Measurements from ENCODE around the gene SUCNR1. TPM values are rescaled to one million over a fixed set of nuclear protein-coding genes. Genes with fewer than 3 reads are reported as not detected.

The SUCNR1 gene
- total and polyA plus RNA-seq, 12 donors: 0.08 to 4.9 (median 1.6) TPM

DNA sequence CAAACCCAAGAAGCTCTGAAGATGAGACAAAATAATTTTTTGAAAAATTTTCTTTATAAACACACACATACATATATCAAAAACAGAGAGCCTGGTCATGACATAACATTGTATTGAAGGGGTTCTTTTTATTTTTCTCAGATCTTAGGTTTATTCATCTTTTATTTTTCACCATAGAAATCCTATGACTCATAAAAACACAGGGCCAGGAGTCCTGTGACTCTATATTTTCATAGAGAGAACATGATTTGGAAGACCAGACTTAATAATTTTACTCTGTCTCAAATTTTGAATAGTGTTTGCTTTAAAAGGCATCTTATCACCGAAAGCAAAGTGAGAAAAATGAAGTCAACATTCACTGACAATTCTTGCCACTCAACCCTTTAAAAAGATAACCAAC, 57.7 kb downstream of the SUCNR1 start:
- H3K4me3 ChIP-seq: no peak overlapping the region
- WGBS, 4 donors: 85 to 94% (median 88%) methylated on average over 1 of the region's 1 CpG
- intact Hi-C loops (cut with DNase I): no loop called here

DNA sequence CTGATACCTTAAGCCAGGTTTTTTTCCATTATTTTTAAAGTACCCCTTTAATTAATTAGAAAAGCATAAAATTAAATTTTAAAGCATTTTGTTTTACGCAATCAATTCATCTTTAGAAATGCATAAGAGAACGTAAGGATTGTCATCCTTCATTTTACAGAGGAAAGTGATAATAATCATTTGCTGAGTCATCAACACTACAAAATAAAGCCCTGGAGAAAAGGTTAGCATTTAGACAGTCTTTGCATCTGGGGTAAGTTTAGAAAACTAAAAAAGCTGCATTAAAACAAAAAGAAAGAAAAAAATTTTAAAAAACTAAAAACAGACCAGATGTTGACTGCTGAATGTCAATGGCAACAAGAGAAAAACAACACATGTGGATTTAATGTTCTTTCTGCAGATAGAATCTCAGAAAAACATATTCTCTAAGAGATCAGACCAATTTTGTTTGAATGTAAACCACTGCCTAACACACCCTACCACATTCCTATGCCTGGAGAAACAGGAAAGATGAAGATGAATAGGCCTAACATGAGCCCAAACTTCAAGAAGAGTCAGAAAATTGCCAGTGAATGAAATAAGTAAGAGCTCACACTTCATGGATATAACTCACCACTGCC, 59.9 kb downstream of the SUCNR1 start:
- H3K27ac ChIP-seq: no peak overlapping the region
- intact Hi-C loops (cut with DNase I): no loop called here
- H3K27me3 ChIP-seq: no peaks in the 10 kb centered on the region
- H3K36me3 ChIP-seq (replicated peaks in 1 of 2): no peaks in the 10 kb centered on the region
- no peaks in the 10 kb centered on the region for H3K4me1 ChIP-seq (replicated peaks in 1 of 2)
- DNase-seq: no peak
- no peaks in the 10 kb centered on the region for H3K9me3 ChIP-seq (replicated peaks in 1 of 3)
- 78 to 86% (median 80%) methylated on average over 2 of the region's 2 CpGs for WGBS, 4 donors
- H3K4me3 ChIP-seq: no peak overlapping the region
- TF ChIP-seq, protein P1, sequence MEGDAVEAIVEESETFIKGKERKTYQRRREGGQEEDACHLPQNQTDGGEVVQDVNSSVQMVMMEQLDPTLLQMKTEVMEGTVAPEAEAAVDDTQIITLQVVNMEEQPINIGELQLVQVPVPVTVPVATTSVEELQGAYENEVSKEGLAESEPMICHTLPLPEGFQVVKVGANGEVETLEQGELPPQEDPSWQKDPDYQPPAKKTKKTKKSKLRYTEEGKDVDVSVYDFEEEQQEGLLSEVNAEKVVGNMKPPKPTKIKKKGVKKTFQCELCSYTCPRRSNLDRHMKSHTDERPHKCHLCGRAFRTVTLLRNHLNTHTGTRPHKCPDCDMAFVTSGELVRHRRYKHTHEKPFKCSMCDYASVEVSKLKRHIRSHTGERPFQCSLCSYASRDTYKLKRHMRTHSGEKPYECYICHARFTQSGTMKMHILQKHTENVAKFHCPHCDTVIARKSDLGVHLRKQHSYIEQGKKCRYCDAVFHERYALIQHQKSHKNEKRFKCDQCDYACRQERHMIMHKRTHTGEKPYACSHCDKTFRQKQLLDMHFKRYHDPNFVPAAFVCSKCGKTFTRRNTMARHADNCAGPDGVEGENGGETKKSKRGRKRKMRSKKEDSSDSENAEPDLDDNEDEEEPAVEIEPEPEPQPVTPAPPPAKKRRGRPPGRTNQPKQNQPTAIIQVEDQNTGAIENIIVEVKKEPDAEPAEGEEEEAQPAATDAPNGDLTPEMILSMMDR (IDR thresholded peaks at IDR 0.05): no peak
- no peak for TF ChIP-seq POLR2A (IDR thresholded peaks at IDR 0.05)

More for the DNA sequence above, 57.7 kb downstream of the SUCNR1 start:
- no peaks in the 10 kb centered on the region for H3K36me3 ChIP-seq (replicated peaks in 1 of 2)
- no peaks in the 10 kb centered on the region for H3K4me1 ChIP-seq (replicated peaks in 1 of 2)
- H3K9me3 ChIP-seq (replicated peaks in 1 of 3): no peaks in the 10 kb centered on the region
- TF ChIP-seq POLR2A (IDR thresholded peaks at IDR 0.05): no peak
- TF ChIP-seq, protein P1 (IDR thresholded peaks at IDR 0.05): no peak
- H3K27me3 ChIP-seq: no peaks in the 10 kb centered on the region
- no peak overlapping the region for H3K27ac ChIP-seq
- DNase-seq: no peak

Other genes with a start within 250 kb of the SUCNR1 start
- under 1 TPM in 1 of 9 donors, not detected in 8; 0.19 TPM for gene AADACL2, start 139.7 kb upstream of the SUCNR1 start, total RNA-seq
- gene AADACL2, start 139.7 kb upstream of the SUCNR1 start, polyA plus RNA-seq: under 1 TPM in 1 of 3 donors, not detected in 2; 0.07 TPM
- 1,000 to 10,000 TPM in 1 of 9 donors, 100 to 1,000 TPM in 8; 120 to 1,013 (median 232) TPM for gene AADAC, start 59.5 kb upstream of the SUCNR1 start, total RNA-seq
- gene AADAC, start 59.5 kb upstream of the SUCNR1 start, polyA plus RNA-seq: 100 to 1,000 TPM in 2 of 3 donors, 10 to 100 TPM in 1; 26.9 to 588 (median 116) TPM

Measured in adrenal gland (tissue), 12 donors.